Measurements from ENCODE around the gene CFAP47. TPM values are rescaled to one million over a fixed set of nuclear protein-coding genes. Genes with fewer than 3 reads are reported as not detected.
"Not testable (repeated sequence)": the region's sequence is repeated elsewhere in the genome, so short reads cannot be mapped to it uniquely, and the experiment has no call there.

The CFAP47 gene
- total RNA-seq, 1 donor from 2014 or later = 4.1 TPM

- no peaks in the 10 kb centered on the region for H3K27me3 ChIP-seq (ENCODE audit: low read depth)
- DNase-seq = no peak
- no peaks in the 10 kb centered on the region for H3K36me3 ChIP-seq
- no peak overlapping the region for H3K4me3 ChIP-seq
- no peak for ATAC-seq
- no peak overlapping the region for H3K27ac ChIP-seq
- TF ChIP-seq CTCF (IDR thresholded peaks at IDR 0.05) = no peak
- H3K9me3 ChIP-seq = no peaks in the 10 kb centered on the region
- intact Hi-C loops (cut with DNase I) = no loop called here
- no peaks in the 10 kb centered on the region for H3K4me1 ChIP-seq
Observed at GRCh38 chrX:36198575-36198974, 279.0 kb downstream of the CFAP47 start.

GRCh38 chrX:36199928-36200327 is 280.4 kb downstream of the CFAP47 start:
- Histone ChIP-seq H3K27ac (no peak overlapping the region), H3K36me3 (no peaks in the 10 kb centered on the region), H3K4me3 (no peak overlapping the region), H3K4me1 (no peaks in the 10 kb centered on the region), H3K9me3 (no peaks in the 10 kb centered on the region), H3K27me3 (ENCODE audit: low read depth) (no peaks in the 10 kb centered on the region)
- TF ChIP-seq CTCF (IDR thresholded peaks at IDR 0.05) = no peak
- ATAC-seq (no peak), DNase-seq (no peak)
- intact Hi-C loops (cut with DNase I) = no loop called here

GRCh38 chrX:36214924-36215323 is 295.4 kb downstream of the CFAP47 start:
- no peak for DNase-seq
- no peak overlapping the region for H3K27ac ChIP-seq
- ATAC-seq = no peak
- no peaks in the 10 kb centered on the region for H3K27me3 ChIP-seq (ENCODE audit: low read depth)
- H3K4me1 ChIP-seq = no peaks in the 10 kb centered on the region
- no peak overlapping the region for H3K4me3 ChIP-seq
- no peaks in the 10 kb centered on the region for H3K9me3 ChIP-seq
- H3K36me3 ChIP-seq = no peaks in the 10 kb centered on the region
- intact Hi-C loops (cut with DNase I) = no loop called here
- TF ChIP-seq CTCF (IDR thresholded peaks at IDR 0.05) = no peak

GRCh38 chrX:36218801-36219200 is 299.3 kb downstream of the CFAP47 start:
- ATAC-seq = no peak
- Histone ChIP-seq H3K4me1 (no peaks in the 10 kb centered on the region), H3K27me3 (ENCODE audit: low read depth) (no peaks in the 10 kb centered on the region), H3K27ac (no peak overlapping the region), H3K36me3 (no peaks in the 10 kb centered on the region), H3K9me3 (no peaks in the 10 kb centered on the region), H3K4me3 (no peak overlapping the region)
- no peak for TF ChIP-seq CTCF (IDR thresholded peaks at IDR 0.05)
- DNase-seq = no peak
- intact Hi-C loops (cut with DNase I) = no loop called here

- H3K27me3 ChIP-seq (ENCODE audit: low read depth); ATAC-seq; H3K9me3 ChIP-seq; DNase-seq; intact Hi-C loops (cut with DNase I); H3K4me1 ChIP-seq; H3K27ac ChIP-seq; H3K4me3 ChIP-seq; H3K36me3 ChIP-seq: not testable (repeated sequence)
Observed at GRCh38 chrX:36234840-36235528, 315.4 kb downstream of the CFAP47 start.

- Histone ChIP-seq H3K27ac (no peak overlapping the region), H3K4me3 (no peak overlapping the region), H3K4me1 (no peaks in the 10 kb centered on the region), H3K36me3 (no peaks in the 10 kb centered on the region), H3K27me3 (ENCODE audit: low read depth) (no peaks in the 10 kb centered on the region), H3K9me3 (no peaks in the 10 kb centered on the region)
- TF ChIP-seq CTCF (IDR thresholded peaks at IDR 0.05) = no peak
- intact Hi-C loops (cut with DNase I) = no loop called here
- DNase-seq (no peak), ATAC-seq (no peak)
Observed at GRCh38 chrX:36241397-36241796, 321.9 kb downstream of the CFAP47 start.
